Esophagus squamous epithelium (tissue), 4 donors: ENCODE results near the gene ARL17B.
"Not testable (repeated sequence)": the region's sequence is repeated elsewhere in the genome, so short reads cannot be mapped to it uniquely, and the experiment has no call there.

Experiments
- CTCF ChIP-seq, 6 experiments: fragments of 450-650 bp in 4 of 6; fragments of 200-600 bp in 2 of 6; sonication (generic) in 2 of 6; IDR thresholded peaks; one replicate each; pipeline ENCODE4 v1.5.1; 2016 to 2019; ENCODE audit warnings: antibody characterized with exemption in 6 of 6, mild to moderate bottlenecking in 4 of 6, moderate library complexity in 4 of 6
- POLR2A ChIP-seq, 4 donors: fragments of 450-650 bp; IDR thresholded peaks; one replicate each; pipeline ENCODE4 v1.6.1; 2017; ENCODE audit warnings: antibody characterized with exemption in 4 of 4, mild to moderate bottlenecking in 4 of 4, moderate library complexity in 3 of 4

GRCh38 chr17:46290906-46291546 is 70.5 kb downstream of the ARL17B start:
- not testable (repeated sequence) for TF ChIP-seq CTCF, POLR2A (IDR thresholded peaks at IDR 0.05)
